Coronary artery (tissue), 2 donors: Measurements from ENCODE around the gene ADARB2.
"Not testable (repeated sequence)": the region's sequence is repeated elsewhere in the genome, so short reads cannot be mapped to it uniquely, and the experiment has no call there.

Experiments used
- DNase-seq: peaks from one replicate; pipeline ENCODE4 v3.0.0-alpha.2; 2017; ENCODE audit warnings: low spot score
- H3K27ac ChIP-seq, 2 donors: fragments of 200-600 bp; sonication (generic); one replicate each; pipeline ENCODE4 v1.5.1; 2016 to 2019
- H3K4me3 ChIP-seq: fragments of 200-600 bp; sonication (generic); 2 replicates; pipeline ENCODE4 v1.5.1; 2016; ENCODE audit warnings: mild to moderate bottlenecking, moderate library complexity
- TF ChIP-seq, protein P1 (sequence below): fragments of 200-600 bp; sonication (generic); IDR thresholded peaks from one replicate; pipeline ENCODE4 v1.5.1; 2019; ENCODE audit warnings: antibody characterized with exemption

Gene ADARB2

DNA sequence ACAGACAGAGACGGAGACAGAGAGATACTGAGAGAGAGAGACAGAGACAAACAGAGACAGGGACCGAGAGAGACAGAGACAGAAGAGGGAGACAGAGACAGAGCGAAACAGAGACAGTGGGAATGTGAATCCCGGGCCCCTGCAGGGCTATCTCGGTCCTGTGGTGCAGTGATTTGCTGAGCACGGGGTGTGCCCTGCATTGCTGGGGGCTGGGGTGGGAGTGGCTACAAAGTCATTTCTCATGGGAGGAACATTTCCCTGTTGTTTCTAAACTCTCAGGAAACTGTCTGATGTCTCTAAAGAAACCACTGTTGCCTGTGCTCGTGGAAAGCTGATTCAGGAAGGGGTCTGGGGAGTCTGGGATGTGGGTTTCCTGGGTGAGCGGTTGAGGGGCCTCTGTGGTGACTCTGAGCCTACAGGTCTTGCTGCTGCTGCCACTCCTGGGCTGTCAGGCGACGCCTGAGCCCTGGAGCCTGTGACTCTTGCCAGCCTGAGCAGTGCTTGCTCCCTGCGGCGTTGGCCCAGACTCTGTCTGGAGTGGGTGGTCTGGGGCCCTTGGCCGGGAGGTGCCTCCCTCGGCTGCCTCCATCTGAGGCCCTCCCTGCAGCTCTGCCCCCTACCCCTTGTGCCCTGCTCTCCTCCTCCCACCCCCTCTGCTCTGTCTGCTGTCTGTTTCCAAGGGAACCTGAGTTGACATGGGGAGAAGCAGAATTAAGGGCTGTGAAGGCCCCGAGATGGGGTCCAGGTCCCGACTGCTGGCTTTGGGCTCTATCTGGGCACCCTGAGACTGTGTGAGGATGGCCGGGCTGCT lies 389.2 kb downstream of the ADARB2 start:
- DNase-seq = no peak
- H3K27ac ChIP-seq = no peak overlapping the region
- TF ChIP-seq, protein P1, sequence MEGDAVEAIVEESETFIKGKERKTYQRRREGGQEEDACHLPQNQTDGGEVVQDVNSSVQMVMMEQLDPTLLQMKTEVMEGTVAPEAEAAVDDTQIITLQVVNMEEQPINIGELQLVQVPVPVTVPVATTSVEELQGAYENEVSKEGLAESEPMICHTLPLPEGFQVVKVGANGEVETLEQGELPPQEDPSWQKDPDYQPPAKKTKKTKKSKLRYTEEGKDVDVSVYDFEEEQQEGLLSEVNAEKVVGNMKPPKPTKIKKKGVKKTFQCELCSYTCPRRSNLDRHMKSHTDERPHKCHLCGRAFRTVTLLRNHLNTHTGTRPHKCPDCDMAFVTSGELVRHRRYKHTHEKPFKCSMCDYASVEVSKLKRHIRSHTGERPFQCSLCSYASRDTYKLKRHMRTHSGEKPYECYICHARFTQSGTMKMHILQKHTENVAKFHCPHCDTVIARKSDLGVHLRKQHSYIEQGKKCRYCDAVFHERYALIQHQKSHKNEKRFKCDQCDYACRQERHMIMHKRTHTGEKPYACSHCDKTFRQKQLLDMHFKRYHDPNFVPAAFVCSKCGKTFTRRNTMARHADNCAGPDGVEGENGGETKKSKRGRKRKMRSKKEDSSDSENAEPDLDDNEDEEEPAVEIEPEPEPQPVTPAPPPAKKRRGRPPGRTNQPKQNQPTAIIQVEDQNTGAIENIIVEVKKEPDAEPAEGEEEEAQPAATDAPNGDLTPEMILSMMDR = no peak
- H3K4me3 ChIP-seq = no peak overlapping the region

DNA sequence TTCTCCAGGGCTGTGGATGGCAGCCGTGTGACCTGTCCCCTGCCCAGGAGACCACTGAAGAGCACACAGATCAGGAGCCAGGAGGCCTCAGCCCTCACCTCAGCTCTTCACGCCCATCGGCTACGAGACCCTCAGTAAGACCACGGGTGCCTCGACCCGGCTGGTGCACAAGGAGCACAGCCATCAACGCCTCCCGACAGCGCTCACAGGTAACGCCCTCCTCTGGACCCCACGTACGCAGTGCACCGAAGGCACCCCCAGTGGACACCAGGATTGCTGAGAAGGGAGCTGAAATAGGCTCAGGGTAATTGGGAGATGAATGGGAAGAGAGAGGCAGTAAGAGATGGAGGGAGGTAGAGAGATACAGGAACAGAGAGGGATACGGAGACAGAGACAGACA lies 389.8 kb downstream of the ADARB2 start:
- TF ChIP-seq, protein P1 = no peak
- no peak for DNase-seq
- Histone ChIP-seq H3K27ac (no peak overlapping the region), H3K4me3 (no peak overlapping the region)

DNA sequence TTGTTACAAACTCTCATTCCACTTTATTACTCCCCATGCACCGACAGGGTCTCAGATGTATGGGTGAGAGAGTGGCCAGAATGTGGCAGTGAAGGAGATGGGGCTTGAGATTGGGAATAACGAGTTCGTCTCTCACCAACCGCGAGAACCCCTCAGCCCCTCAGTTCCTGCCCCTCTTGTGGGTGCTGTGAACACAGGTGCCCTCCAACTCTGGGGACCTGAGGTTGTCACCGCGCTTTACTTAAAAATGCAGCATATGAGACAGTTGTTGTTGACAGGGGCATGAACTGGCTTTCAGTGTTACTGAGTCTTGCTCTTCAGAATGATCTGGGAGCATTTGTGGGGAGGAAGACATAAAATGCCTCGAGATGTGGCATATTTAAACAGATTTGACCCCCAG lies 391.1 kb downstream of the ADARB2 start:
- no peak for DNase-seq
- TF ChIP-seq, protein P1 = no peak
- H3K4me3 ChIP-seq = no peak overlapping the region
- no peak overlapping the region for H3K27ac ChIP-seq

DNA sequence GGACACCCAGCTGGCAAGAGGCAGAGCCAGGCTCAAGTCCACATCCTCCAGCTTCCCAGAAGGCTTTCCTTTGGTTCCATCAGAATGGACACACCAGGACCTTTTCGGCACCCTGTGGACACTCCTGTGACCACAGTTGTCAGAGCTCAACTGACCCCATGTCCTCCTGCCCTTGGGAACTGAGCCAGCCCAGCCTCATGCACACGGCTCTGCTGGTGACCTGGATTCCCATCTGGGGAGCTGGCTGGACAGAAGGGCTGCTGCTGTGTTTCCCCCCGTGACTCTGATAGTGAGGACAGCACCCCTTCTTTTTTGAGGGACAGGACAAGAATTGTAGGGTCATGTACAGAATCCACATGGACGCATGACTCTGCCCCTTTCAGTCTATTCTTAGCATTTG lies 392.0 kb downstream of the ADARB2 start:
- no peak overlapping the region for H3K27ac ChIP-seq
- no peak for DNase-seq
- TF ChIP-seq, protein P1 = no peak
- H3K4me3 ChIP-seq = no peak overlapping the region

DNA sequence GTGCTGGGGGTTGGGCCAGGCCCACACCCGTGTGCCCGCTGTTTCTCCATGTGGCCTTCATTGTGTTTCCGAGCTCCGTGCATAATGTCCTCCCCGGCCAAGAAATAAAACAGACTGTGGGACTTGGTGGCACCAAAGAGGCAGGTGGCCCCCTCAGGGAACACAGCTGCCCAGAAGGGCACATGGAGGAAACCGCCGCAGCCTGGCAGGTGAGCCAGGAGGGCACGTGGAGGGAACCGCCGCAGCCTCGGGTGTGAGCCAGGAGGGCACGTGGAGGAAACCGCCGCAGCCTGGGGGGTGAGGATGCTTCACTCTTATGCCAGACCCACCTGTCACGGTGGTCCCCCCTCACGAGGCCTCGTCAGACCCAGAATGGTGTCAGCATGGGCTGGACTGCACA lies 392.5 kb downstream of the ADARB2 start:
- TF ChIP-seq, protein P1 = no peak
- DNase-seq = no peak
- Histone ChIP-seq H3K27ac (no peak overlapping the region), H3K4me3 (no peak overlapping the region)

DNA sequence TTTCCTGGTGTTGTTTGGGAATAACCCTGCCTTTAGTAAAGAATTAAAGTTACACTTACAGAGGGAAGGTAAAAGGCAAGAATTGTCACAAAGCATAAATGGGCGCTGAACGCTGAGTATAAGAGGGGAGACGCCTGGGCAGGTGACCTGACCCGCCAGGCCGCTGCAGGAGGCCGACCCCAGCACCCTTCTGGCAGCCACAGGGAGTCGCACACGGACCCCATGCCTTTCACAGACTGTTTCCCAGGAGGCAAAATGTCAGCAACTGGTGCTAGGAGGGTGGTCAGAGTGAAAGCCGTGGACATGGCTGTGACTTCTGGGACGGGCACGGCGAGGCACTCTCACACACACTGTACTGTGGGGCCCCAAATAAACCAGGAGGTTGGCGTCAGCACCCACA lies 392.9 kb downstream of the ADARB2 start:
- Histone ChIP-seq H3K4me3 (no peak overlapping the region), H3K27ac (no peak overlapping the region)
- TF ChIP-seq, protein P1 = no peak
- DNase-seq = no peak

DNA sequence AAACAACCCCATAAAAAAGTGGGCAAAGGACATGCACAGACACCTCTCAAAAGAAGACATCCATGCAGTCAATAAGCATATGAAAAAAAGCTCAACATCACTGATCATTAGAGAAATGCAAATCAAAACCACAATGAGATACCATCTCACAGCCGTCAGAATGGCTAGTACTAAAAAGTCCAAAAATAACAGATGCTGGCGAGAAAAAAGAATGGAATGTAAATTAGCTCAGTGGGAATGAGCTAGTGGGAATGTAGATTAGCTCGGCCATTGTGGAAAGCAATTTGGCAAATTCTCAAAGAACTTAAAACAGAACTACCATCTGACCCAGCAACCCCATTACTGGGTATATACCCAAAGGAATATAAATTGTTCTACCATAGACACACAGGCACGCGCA lies 394.1 kb downstream of the ADARB2 start:
- Histone ChIP-seq H3K27ac (no peak overlapping the region), H3K4me3 (no peak overlapping the region)
- TF ChIP-seq, protein P1 = no peak
- DNase-seq = no peak

DNA sequence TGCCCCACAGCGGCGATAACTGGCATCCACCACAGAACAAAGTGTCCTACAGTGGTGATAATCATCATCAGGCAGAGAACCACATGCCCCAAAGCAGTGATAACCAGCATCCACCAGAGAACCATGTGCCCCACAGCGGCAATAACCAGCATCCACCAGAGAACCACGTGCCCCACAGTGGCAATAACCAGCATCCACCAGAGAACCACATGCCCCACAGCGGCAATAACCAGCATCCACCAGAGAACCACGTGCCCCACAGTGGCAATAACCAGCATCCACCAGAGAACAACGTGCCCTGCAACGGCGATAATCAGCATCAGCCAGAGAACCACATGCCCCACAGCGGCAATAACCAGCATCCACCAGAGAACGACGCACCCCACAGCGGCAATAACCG lies 396.3 kb downstream of the ADARB2 start:
- not testable (repeated sequence) for H3K27ac ChIP-seq, DNase-seq, H3K4me3 ChIP-seq
